ENCODE measurements around the gene EPHB1.

The EPHB1 gene

DNA sequence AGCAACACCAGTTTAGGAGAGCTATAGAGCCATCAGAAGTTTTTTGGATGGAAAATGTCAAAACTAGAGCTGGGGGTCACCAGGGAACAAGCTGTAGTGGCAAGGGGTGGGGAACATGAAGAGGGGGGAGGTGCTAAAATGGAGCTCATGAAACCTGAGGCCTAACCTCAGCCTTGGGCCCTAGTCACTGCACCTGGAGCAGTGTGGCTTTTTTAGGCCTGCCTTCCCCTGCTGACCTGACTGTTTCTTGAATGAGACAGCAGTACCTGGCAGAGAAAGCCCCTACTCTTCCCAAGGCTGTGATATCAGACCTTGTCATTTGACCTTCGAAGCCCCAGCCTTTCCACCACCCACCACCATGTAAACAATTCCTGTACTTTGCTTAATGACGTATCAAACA lies 383.5 kb downstream of the EPHB1 start:
- Histone ChIP-seq H3K9me2 (ENCODE audit: low read depth, low read length) (no peaks in the 10 kb centered on the region), H3F3A (ENCODE audit: insufficient read depth, low read length) (no peaks in the 10 kb centered on the region), H3K27me3 (ENCODE audit: insufficient read depth, low read length) (no peaks in the 10 kb centered on the region; the same call in 1 of the 2 replicates), H3K36me3 (ENCODE audit: insufficient read depth, low read length) (no peaks in the 10 kb centered on the region), H3K9me3 (ENCODE audit: low read length) (no peaks in the 10 kb centered on the region), H3K4me2 (ENCODE audit: low read length) (no peak overlapping the region), H3K79me2 (ENCODE audit: insufficient read depth, low read length) (no peaks in the 10 kb centered on the region), H3K4me1 (ENCODE audit: insufficient read depth, low read length, severe bottlenecking) (no peaks in the 10 kb centered on the region), H4K20me1 (ENCODE audit: insufficient read depth, low read length) (no peaks in the 10 kb centered on the region), H3K4me3 (ENCODE audit: low read depth, low read length, poor library complexity, severe bottlenecking) (no peak overlapping the region), H3K27ac (ENCODE audit: low read depth, low read length, poor library complexity, severe bottlenecking) (no peak overlapping the region), H3K9ac (ENCODE audit: low read length) (no peak overlapping the region), H2AFZ (ENCODE audit: low read length) (no peak overlapping the region)
- TF ChIP-seq EZH2 (IDR thresholded peaks at IDR 0.05; ENCODE audit: borderline replicate concordance, low read length): no peak
- TF ChIP-seq, protein P1, sequence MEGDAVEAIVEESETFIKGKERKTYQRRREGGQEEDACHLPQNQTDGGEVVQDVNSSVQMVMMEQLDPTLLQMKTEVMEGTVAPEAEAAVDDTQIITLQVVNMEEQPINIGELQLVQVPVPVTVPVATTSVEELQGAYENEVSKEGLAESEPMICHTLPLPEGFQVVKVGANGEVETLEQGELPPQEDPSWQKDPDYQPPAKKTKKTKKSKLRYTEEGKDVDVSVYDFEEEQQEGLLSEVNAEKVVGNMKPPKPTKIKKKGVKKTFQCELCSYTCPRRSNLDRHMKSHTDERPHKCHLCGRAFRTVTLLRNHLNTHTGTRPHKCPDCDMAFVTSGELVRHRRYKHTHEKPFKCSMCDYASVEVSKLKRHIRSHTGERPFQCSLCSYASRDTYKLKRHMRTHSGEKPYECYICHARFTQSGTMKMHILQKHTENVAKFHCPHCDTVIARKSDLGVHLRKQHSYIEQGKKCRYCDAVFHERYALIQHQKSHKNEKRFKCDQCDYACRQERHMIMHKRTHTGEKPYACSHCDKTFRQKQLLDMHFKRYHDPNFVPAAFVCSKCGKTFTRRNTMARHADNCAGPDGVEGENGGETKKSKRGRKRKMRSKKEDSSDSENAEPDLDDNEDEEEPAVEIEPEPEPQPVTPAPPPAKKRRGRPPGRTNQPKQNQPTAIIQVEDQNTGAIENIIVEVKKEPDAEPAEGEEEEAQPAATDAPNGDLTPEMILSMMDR (IDR thresholded peaks at IDR 0.05; ENCODE audit: low read length): no peak

DNA sequence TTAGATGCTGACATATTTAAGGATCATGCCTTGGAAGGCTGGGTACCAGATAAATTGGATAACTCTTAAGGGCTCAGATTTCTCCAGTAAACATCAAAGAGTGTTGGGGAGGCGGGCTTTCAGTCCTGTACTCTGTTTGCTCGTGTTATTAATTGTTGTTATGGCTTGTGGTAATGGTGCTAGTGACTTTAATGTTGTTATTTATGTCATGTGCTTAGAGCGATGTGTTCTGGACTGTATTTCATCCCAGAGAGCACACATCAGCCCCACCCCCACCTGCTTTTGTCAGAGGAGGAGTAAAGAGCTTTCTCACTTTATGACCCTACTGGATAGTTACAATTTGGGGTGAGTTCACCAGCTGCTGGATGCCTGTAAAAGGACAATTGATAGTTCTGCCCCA lies 386.3 kb downstream of the EPHB1 start:
- no peaks in the 10 kb centered on the region for H3K4me1 ChIP-seq (ENCODE audit: insufficient read depth, low read length, severe bottlenecking)
- H3K4me3 ChIP-seq (ENCODE audit: low read depth, low read length, poor library complexity, severe bottlenecking): no peak overlapping the region
- H3K9me2 ChIP-seq (ENCODE audit: low read depth, low read length): no peaks in the 10 kb centered on the region
- H3K9me3 ChIP-seq (ENCODE audit: low read length): no peaks in the 10 kb centered on the region
- no peak overlapping the region for H3K9ac ChIP-seq (ENCODE audit: low read length)
- no peaks in the 10 kb centered on the region for H3K36me3 ChIP-seq (ENCODE audit: insufficient read depth, low read length)
- no peak for TF ChIP-seq EZH2 (IDR thresholded peaks at IDR 0.05; ENCODE audit: borderline replicate concordance, low read length)
- TF ChIP-seq, protein P1 (IDR thresholded peaks at IDR 0.05; ENCODE audit: low read length): no peak
- H3F3A ChIP-seq (ENCODE audit: insufficient read depth, low read length): no peaks in the 10 kb centered on the region
- H3K27ac ChIP-seq (ENCODE audit: low read depth, low read length, poor library complexity, severe bottlenecking): no peak overlapping the region
- no peak overlapping the region for H3K4me2 ChIP-seq (ENCODE audit: low read length)
- H3K27me3 ChIP-seq (ENCODE audit: insufficient read depth, low read length): no peaks in the 10 kb centered on the region; the same call in 1 of the 2 replicates
- H3K79me2 ChIP-seq (ENCODE audit: insufficient read depth, low read length): no peaks in the 10 kb centered on the region
- no peak overlapping the region for H2AFZ ChIP-seq (ENCODE audit: low read length)
- H4K20me1 ChIP-seq (ENCODE audit: insufficient read depth, low read length): no peaks in the 10 kb centered on the region

DNA sequence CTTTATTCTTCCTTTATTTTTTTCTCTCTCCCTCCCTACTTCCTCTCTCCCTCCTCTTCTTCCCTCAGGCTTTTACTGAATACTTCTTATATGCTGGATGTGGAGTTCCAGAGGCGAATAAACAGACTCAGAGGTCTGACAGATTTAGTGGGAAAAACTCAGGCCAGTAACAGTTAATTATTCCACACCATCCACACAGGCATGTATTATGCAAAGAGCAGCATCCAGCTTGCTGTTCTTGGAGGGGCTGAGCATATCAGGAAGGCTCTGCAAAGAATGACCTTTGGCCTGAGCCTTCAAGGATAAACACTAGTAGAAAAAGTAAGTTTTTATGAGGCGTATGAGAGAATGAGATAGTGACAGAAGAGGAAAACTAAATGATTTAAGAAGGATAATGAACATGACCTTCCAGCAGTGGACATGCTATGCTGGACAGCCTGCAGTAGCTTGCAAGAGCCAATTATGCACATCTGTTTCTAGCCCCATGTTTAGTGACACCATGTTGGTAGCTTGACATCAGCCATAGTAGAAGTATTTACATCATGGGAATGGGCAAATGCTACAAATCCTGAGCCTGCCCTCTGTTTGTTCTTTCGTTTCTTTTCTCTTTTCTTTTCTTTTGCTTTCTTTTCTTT lies 387.4 kb downstream of the EPHB1 start:
- Histone ChIP-seq H2AFZ (ENCODE audit: low read length) (no peak overlapping the region), H3K9me2 (ENCODE audit: low read depth, low read length) (no peaks in the 10 kb centered on the region), H3K9ac (ENCODE audit: low read length) (no peak overlapping the region), H3K27me3 (ENCODE audit: insufficient read depth, low read length) (no peaks in the 10 kb centered on the region; the same call in 1 of the 2 replicates), H3K9me3 (ENCODE audit: low read length) (no peaks in the 10 kb centered on the region), H4K20me1 (ENCODE audit: insufficient read depth, low read length) (no peaks in the 10 kb centered on the region), H3K27ac (ENCODE audit: low read depth, low read length, poor library complexity, severe bottlenecking) (no peak overlapping the region), H3F3A (ENCODE audit: insufficient read depth, low read length) (no peaks in the 10 kb centered on the region), H3K79me2 (ENCODE audit: insufficient read depth, low read length) (no peaks in the 10 kb centered on the region), H3K4me1 (ENCODE audit: insufficient read depth, low read length, severe bottlenecking) (no peaks in the 10 kb centered on the region), H3K4me3 (ENCODE audit: low read depth, low read length, poor library complexity, severe bottlenecking) (no peak overlapping the region), H3K4me2 (ENCODE audit: low read length) (no peak overlapping the region), H3K36me3 (ENCODE audit: insufficient read depth, low read length) (no peaks in the 10 kb centered on the region)
- no peak for TF ChIP-seq EZH2 (IDR thresholded peaks at IDR 0.05; ENCODE audit: borderline replicate concordance, low read length)
- TF ChIP-seq, protein P1 (IDR thresholded peaks at IDR 0.05; ENCODE audit: low read length): no peak
